ENCODE results near the gene FARSA. TPM values are rescaled to one million over a fixed set of nuclear protein-coding genes. Genes with fewer than 3 reads are reported as not detected.
A peak's percentile ranks its signal among the peaks of the same experiment; 100 is the strongest.
"Not testable (repeated sequence)": the region's sequence is repeated elsewhere in the genome, so short reads cannot be mapped to it uniquely, and the experiment has no call there.

FARSA gene
- polyA plus RNA-seq, 1 donor = 42.6 TPM

DNA sequence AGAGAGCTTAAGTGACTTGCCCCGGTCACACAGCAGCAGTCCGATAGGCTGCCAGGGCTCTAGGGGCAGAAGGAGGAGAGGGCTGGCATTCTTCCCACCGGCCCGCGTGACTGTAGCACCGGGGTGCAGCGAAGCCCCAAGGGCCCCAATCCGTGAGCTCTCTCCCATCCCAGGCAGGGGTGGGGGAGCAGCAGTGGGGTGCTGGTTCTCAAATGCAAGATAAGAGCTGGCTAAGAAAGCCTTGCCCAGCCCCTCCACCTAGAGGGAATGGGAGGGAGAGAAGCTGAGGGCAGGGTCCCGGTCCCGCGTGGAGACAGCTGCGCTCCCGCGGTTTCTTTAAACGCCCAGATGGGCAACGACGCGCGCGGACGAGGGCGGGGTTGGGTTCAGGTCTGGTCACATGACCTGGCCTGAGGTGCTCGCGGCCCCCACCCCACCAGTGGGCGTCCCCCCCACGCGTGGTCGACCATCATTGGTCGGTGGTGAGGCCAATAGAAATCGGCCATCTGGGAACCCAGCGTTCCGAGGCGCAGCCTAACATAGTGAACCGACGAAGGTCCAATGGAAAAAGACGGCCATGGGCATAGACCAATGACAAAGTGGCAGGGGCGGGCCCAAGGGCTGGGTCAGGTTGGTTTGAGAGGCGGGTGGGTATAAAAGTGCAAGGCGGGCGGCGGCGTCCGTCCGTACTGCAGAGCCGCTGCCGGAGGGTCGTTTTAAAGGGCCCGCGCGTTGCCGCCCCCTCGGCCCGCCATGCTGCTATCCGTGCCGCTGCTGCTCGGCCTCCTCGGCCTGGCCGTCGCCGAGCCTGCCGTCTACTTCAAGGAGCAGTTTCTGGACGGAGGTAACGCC is 4.6 kb upstream of the FARSA start, which contains the start of gene CALR:
CALR (plus strand) TSS at position 683 of the 852 bp plus-strand sequence; CDS start at position 754, 71 bp downstream.
- peak; percentile 98 for DNase-seq (ENCODE audit: low read depth)

DNA sequence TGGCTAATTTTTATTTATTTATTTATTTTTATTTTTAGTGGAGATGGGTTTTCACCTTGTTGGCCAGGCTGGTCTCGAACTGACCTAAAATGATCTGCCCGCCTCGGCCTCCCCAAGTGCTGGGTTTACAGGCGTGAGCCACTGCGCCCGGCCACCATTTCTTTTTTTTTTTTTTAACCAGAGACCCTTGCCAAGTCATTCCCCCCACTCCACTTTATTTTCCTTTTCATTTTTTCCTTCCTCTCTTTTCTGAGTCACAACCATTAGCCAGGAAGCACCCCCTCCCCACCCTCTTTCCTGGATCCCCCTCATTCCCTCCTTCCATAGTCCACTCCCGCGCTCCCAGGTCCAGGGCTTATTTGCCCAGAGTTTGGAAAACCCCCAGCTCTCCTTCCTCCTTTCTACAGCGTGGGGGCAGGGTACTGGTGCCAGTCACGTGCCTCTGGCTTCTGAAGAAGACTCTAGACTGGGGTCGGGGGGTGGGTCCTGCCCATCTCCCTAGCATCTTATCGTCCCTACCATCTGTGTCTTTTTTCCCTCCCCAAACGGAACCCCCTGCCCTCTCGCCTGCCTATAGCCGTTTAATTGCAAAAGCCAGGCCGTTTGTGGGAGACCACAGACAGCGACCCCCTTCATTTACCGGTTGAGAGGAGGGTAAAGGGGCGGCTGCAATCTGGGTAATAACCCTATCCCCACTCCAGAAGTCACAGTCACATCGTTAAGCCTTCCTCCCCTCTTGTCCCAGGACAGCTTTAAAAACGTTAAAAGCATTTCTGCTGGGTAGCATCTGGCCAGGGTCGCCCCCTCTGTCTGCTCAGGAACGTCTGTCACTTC is 3.8 kb upstream of the FARSA start:
- DNase-seq (ENCODE audit: low read depth) = no peak

DNA sequence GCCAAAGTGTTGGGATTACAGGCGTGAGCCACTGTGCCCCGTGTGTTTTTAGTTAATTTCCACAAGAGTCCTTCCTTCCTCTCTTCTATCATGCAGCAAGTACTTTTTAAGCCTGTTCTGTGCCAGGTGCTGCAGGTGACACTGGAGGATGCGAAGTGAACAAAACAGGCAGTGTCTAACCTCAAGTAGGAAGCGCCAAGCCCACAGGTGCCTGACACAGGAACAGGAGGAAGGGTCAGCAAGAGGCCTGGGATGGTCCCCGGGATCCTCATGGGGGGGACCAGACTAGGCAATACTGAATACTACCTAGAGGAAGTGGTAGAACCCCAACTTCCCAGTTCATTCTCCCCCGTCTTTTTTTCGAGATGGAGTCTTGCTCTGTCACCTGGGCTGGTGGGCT is 3.1 kb upstream of the FARSA start:
- no peak for DNase-seq (ENCODE audit: low read depth)

DNA sequence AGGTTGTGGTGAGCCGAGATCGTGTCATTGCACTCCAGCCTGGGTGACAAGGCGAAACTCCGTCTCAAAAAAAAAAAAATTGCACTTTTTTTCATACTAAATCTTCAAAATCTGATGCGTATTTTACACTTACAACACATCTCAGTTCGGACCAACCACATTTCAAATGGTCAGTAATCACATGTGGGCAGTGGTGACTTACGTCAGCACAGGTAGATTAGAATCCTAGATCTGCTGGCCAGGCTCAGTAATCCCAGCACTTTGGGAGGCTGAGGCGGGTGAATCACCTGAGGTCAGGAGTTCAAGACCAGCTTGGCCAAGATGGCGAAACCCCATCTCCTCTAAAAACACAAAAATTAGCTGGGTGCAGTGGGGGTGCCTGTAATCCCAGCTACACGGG is 1.6 kb upstream of the FARSA start:
- no peak for DNase-seq (ENCODE audit: low read depth)

DNA sequence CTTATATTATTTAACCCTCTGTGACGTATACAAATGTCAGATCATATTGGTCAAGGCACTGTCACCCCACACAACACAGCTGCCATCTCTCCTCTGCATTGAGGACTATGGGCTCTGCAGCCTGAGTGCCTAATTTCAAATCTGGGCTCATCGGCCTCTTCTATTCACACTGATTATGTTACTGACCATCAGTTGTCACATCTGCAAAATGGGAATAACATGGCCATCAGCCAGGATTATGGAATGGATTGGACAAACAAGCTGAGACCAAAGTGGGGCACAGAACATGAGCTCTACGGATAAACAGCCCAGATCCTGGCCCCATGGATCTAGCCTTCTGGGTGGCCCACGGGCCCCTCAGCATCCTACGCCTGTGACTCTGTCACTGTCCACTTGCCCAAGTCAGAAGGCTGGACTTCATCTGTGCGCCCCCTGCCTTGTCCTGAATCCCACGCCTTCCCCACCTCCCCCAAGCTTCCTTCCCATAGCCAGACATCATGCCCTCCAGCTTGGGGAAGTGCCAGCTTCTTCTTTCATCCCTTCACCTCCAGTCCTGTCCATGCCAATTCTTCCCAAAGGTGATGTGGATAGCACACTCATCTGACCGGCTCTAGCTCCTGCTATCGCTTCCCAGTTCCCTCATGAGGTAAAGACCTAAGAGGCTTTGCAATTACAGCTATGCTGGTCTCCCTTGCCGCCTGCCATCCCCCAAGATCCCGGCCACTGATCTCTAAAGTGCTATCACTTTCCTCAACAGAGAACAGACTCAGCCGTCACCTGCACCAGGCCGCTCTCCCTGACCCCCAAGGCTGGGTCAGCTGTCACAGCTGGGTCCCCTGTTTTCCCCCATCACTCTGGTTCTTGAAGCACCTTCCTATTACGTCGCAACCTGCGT is 872 bp downstream of the FARSA start:
- no peak for DNase-seq (ENCODE audit: low read depth)

DNA sequence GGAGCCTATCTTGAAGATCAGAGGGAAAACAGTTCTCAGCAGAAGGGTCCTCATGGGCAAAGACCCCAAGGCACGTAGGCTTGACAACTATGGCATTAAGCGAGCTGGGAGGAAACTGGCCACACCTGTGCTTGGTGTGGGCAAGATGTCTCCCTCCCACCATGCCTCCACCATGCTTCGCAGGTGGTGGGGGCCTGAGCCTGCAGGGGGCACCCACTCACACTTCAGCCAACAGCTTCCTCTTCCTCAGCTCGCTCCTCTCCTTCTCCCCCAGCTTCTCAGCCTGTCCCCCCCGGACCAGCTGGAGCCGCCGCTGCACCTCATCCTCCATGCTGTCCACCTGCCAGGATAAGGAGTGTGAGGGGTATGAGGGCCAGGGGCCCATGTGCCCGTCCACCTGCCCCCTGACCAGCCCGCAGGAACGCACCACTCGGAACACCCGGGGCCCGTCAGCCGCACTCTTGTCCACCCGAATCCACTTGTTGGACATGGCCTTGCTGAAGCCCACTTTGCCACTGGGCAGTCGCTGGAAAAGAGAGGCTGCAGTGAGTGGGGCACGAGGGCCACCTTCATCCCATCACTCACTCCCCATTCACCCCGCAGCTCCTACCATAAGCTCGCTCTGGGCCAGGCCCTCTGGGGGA is 3.4 kb downstream of the FARSA start:
- DNase-seq (ENCODE audit: low read depth) = no peak

DNA sequence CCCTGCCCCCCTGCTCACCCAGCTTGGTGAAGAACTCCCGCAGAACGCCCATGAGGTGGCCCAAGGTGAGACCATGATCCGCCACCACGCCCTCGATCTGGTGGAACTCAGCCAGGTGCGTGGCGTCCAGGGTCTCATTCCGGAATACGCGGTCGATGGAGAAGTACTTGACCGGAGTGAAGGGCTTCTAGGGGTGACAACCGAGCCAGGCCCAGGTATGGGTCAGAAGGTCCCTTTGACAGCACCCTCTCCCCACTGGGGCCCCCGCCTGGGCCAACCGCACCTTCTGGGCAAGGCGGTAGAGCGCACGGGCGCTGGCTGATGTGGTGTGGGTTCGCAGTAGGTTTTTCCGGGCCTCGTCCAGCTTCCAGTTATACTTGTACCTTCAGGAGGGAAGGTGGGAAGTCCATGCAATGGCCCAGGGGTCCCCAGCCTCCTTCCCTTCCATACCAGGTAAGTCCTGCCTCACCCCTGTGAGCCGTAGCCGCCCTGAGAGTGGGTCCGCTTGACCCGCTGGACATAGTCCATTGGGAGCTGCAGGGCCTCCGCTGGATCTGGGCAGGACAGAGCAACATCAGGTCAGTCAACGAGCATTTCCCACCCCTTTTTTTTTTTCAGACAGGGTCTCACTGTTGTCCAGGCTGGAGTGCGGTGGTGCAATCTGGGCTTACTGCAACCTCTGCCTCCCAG is 8.7 kb downstream of the FARSA start:
- no peak for DNase-seq (ENCODE audit: low read depth)

DNA sequence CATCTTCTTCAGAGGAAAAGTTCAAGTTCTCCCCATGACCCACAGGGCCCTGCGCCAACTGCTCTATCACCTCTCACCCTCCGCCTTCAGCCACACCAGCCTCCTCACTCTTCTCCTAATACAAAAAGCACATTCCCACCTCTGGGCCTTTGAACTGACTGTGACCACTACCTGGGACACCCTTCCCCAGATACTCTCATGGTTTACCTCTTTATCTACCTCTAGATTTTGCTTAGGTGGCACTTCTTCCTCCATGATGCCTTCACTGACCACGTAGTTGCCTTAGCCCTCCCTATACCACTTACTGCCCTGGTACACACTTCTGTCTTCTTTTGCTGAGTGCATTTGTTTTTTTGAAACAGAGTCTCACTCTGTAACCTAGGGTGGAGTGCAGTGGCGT is 10.6 kb downstream of the FARSA start:
- DNase-seq (ENCODE audit: low read depth) = no peak

DNA sequence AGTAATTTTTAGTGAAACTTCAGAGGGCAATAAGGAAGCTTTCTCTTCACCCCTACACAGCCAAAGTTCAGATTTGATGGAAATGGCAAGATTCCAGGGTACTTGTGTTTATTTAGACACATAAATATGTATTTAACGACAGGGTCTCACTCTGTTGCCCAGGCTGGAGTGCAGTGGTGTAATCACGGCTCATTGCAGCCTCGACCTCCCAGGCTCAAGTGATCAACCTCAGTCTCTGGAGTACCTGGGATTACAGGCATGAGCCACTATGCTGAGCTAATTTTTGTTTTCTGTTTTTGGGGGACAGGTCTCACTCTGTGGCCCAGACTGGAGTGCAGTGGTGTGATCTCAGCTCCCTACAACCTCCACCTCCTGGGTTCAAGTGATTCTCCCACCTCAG is 12.5 kb downstream of the FARSA start:
- DNase-seq (ENCODE audit: low read depth) = no peak

DNA sequence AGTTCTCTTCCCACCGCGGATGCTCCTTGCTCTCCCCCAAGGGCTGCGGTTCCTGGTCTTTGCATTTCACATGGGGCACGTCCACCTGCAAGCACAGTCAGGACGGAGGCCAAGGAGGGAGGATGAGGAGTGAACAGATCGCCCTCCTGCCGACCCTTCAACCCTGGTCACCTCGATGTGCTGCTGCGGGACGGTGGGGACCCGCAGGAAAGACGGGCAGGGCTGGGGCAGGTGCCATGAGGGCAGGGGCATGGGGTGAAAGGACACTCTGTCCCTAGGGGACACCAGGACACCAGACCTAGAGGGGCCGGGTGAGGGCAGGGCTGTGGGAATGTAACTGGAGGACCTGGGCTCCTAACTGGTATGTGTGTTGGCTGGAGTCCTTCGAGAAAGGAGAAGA is 15.3 kb downstream of the FARSA start:
- DNase-seq (ENCODE audit: low read depth) = no peak

DNA sequence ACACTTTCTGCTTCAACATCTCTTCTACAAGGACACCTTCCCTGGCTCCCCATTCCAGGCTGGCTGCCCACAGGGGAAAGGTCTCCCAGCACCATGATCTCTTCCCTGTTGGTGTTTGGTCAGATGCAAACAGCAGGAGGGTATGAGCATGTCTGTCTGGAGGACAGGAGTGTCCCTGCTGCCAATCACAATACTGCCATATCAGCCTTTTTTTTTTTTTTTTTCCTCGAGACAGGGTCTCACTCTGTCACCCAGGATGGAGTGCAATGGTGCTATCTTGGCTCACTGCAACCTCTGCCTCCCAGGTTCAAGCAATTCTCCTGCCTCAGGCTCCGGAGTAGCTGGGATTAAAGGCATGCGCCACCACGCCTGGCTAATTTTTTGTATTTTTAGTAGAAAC is 17.7 kb downstream of the FARSA start:
- not testable (repeated sequence) for DNase-seq (ENCODE audit: low read depth)

DNA sequence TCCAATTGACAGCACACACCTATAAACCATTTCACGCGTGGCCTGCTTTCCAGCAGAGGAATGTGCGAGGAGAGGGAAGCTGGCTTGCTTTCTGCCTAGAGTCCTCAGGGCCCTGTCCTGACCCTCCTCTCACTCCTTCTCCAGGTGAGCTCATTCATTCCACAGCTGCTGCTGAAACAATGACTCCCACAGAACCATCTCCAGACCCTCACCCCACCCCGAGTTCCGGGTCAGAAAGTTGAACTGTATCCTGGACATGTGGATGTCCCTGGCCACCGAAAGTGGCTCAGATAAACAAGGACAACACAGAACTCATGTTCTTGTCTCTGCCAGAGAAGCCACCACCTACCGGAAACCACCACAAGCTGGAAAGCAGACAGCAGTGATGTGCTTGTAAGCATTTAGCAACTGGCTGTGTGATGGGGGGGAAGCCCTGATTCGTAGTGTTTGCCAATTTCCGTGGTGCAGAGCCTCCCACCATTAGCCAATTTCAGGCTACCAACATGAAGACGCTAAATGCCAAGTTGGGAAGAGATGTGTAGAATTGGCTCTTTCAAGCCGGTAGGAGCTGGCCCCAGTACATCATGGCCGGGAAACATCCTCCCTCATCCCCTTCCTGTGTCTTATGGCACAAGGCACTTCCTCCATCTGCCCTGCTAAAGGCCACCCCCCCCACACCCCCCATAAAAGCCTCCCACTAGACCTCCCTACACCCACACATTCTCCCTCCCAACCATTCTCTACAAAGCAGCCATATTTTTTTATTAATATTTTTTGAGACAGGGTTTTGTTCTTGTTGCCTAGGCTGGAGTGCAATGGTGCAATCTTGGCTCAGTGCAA is 19.4 kb downstream of the FARSA start:
- DNase-seq (ENCODE audit: low read depth) = no peak

DNA sequence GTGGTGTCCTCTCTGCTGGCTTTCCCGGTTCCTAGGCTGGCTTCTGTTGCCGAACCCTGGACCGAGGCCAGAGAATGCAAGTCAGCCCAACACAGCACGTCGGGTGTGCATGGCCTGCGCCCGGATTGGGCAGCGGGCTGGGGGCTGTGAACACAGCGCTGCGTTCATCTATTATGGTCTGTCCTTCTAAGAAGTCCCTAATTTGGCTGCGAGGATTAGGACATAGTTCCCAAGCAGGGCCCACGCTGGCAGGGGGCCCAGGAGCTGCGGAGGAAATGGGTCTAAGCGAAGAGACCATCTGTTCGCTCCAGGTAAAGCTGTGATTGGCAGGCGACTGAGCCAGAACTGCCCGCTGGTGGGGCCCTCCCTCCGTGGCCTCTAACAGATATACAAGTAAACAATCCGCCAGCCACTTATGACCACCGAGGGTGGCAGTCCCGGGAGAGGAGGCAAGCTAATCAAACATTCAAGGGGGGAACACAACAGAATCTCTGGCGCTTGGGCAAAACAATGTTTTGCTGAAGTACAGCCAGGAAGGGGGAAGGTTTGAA is 20.4 kb downstream of the FARSA start:
- DNase-seq (ENCODE audit: low read depth) = no peak

DNA sequence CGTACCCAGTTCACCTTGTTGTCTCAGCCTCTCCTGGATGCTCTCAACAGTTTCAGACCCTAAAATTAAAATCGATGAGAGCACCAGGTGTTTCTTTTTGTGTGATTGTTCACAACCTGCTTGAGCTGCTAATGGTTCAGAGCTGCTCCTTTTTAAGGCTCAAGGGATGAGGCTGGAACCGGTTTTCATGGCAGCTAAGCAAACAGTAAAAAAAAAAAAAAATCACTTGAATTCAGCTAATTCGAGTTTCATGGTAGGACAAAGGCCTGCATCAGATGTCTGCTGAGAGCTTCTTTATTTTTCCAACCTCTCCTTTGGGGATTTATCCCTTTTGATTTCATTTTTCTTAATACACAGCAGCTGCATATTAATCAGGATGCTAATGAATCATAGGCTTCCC is 20.9 kb downstream of the FARSA start:
- DNase-seq (ENCODE audit: low read depth) = no peak

DNA sequence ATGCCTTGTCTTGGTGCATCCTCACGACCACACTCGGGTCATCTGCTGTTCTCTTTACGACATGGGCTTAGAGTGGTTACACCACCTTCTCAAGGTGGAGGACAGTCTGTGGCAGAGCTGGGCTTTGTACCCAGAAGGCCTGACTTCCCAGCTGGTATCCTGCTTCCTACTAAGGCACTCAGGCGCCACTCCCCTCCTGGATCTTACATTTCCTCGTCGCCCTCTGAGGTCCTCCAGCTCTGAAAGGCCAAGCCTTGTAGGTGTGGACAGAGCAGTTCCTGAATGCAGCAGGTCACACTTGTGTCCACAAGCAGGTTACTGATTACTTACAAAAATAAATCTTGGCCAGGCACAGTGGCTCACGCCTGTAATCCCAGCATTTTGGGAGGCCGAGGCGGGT is 26.3 kb downstream of the FARSA start:
- DNase-seq (ENCODE audit: low read depth) = no peak

DNA sequence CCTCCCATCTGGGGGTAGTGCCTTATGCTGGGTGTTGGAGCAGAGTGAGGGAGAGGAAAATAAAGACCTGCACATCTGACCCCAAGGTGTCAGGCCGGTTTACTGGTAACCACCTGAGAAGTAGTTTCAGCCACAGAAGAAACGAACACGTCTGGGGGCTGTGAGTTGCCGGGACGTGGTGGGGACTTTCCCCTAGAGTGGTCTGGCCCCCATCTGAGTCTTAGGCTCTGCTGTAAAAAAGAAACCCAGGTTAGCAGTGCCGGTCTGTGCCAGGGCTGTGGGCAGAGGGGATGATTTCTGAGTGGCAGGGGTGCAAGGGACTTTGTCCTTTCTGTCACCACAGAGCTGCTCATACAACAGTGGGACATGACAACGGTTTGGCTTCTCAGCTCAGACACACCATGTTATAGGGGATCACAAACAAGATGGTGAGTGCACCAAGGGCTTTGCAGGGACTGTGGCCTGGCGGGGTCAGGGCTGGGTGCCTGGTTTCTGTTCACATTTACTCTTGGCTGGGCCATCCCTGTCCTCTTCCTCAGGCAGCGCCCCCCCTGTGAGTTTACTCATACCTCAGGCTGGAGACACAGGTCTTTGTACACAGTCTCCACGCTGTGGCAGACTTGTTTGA is 33.5 kb downstream of the FARSA start:
- DNase-seq (ENCODE audit: low read depth) = no peak

DNA sequence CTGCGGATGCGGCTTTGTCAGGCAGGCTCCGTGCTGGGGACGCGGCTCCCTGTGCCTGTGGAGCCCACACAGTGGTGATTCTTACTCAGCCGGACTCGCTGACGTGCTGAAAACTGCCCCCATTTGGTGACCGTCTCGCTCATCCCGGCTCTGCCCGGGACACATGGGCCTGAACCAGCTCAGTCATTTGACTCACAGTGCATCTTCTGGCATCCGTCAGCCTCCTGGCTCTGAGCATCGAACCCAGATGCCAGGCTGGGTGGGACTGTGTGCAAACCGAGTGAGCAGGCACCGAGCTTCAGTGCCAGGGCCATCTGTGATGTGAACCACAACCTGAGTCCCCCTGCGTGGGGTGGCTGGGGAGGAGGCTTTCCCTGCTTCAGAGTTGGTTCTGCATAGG is 37.1 kb downstream of the FARSA start:
- DNase-seq (ENCODE audit: low read depth) = no peak

DNA sequence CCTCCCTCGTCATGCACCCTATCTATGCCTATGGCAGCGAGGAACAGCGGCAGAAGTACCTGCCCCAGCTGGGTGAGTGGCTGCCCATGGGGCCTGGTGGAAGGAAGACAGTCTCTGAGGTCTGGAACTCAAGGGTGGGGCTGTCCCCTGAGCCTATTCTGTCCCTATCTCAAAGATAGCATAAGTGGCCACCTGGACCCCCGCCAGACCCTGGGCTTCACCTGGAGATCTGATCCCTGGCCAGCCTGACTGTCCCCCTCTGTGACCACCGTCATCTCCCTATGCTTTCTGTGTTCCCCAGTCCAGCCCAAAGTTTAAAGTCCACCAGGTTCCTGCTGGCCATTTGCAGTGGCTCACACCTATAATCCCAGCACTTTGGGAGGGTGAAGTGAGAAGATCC is 39.9 kb downstream of the FARSA start:
- no peak for DNase-seq (ENCODE audit: low read depth)

DNA sequence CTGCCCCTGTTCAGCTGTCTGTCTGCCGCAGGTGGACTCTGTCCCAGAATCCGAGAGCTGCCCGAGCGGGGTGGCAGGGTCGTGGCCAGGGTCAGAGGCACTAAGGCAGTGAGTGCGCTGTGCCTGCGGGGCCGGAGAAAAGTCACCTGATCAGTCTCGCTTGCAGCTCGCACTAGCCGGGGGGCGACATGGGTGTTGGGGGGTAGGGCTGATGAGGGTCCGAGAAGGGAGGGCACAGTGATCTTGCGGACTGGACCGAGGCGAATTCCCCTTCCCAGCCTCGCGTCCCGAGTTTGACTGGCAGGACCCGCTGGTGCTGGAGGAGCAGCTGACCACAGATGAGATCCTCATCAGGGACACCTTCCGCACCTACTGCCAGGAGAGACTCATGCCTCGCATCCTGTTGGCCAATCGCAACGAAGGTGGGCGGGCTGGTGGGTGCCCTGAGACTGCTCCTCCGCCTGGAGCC is 41.9 kb downstream of the FARSA start:
- DNase-seq (ENCODE audit: low read depth) = no peak
